Neural cell (in vitro differentiated cells): ENCODE results near the gene CRNKL1. TPM values are rescaled to one million over a fixed set of nuclear protein-coding genes. Genes with fewer than 3 reads are reported as not detected.

ENCODE experiments used
- H2AFZ ChIP-seq: fragments of 200-600, 300-800 bp; sonication (generic), shearing (Covaris generic); 2 replicates; pipeline ENCODE4 v1.6.0; 2014; ENCODE audit warnings: low read depth, mild to moderate bottlenecking, antibody characterized with exemption, low read length, moderate library complexity
- H3F3A ChIP-seq: fragments of 200-600 bp; shearing (Covaris generic); 2 replicates; pipeline ENCODE4 v1.6.1; 2016; ENCODE audit warnings: mild to moderate bottlenecking, moderate library complexity, mixed read lengths, antibody characterized with exemption, low read length; ENCODE audit not compliant: insufficient read depth, poor library complexity, severe bottlenecking
- H3K27ac ChIP-seq: fragments of 200-600, 300-800 bp; sonication (generic), shearing (Covaris generic); 2 replicates; pipeline ENCODE4 v1.5.1; 2014; ENCODE audit warnings: mild to moderate bottlenecking, low read length, moderate library complexity
- H3K27me3 ChIP-seq: fragments of 300-800, 200-600 bp; sonication (generic), shearing (Covaris generic); 2 replicates; pipeline ENCODE4 v1.6.0; 2014; ENCODE audit warnings: mild to moderate bottlenecking, low read depth, low read length, moderate library complexity; ENCODE audit not compliant: insufficient read depth
- H3K36me3 ChIP-seq: fragments of 300-800, 200-600 bp; sonication (generic), shearing (Covaris generic); 2 replicates; pipeline ENCODE4 v1.5.1; 2014; ENCODE audit warnings: mild to moderate bottlenecking, antibody characterized with exemption, low read length, moderate library complexity; ENCODE audit not compliant: insufficient read depth
- H3K4me2 ChIP-seq: fragments of 300-800, 200-600 bp; sonication (generic), shearing (Covaris generic); 2 replicates; pipeline ENCODE4 v1.6.0; 2014; ENCODE audit warnings: mild to moderate bottlenecking, low read length
- H3K4me3 ChIP-seq: fragments of 300-800, 200-600 bp; sonication (generic), shearing (Covaris generic); 2 replicates; pipeline ENCODE4 v1.5.1; 2014; ENCODE audit warnings: mild to moderate bottlenecking, low read length, moderate library complexity
- H3K79me2 ChIP-seq: fragments of 200-600 bp; shearing (Covaris generic); replicated peaks from 2 replicates; pipeline ENCODE4 v1.6.0; 2014; ENCODE audit warnings: mild to moderate bottlenecking, low read length, moderate library complexity; ENCODE audit not compliant: insufficient read depth
- H3K9ac ChIP-seq: fragments of 300-800, 200-600 bp; sonication (generic), shearing (Covaris generic); 2 replicates; pipeline ENCODE4 v1.6.1; 2016; ENCODE audit warnings: mild to moderate bottlenecking, low read length, mixed read lengths
- H3K9me2 ChIP-seq: fragments of 200-600 bp; shearing (Covaris generic); 2 replicates; pipeline ENCODE4 v1.6.1; 2016; ENCODE audit warnings: mild to moderate bottlenecking, low read length, mixed read lengths; ENCODE audit not compliant: insufficient read depth
- H3K9me3 ChIP-seq: fragments of 200-600, 300-800 bp; sonication (generic), shearing (Covaris generic); 2 replicates; pipeline ENCODE4 v1.6.1; 2016; ENCODE audit warnings: mild to moderate bottlenecking, mixed run types, low read length, moderate library complexity, mixed read lengths
- H4K20me1 ChIP-seq: fragments of 200-600 bp; shearing (Covaris generic); 2 replicates; pipeline ENCODE4 v1.6.1; 2016; ENCODE audit warnings: mild to moderate bottlenecking, mixed run types; ENCODE audit not compliant: insufficient read depth
- CTCF ChIP-seq: fragments of 450-650 bp; IDR thresholded peaks from 2 replicates; pipeline ENCODE4 v1.5.1; 2014; ENCODE audit warnings: antibody characterized with exemption, mild to moderate bottlenecking, moderate library complexity; ENCODE audit not compliant: poor library complexity, severe bottlenecking
- EP300 ChIP-seq: fragments of 450-650 bp; conservative IDR thresholded peaks from 2 replicates; pipeline ENCODE4 v1.6.1; 2014; ENCODE audit warnings: antibody characterized with exemption, mild to moderate bottlenecking, moderate library complexity; ENCODE audit not compliant: poor library complexity, severe bottlenecking
- EZH2 ChIP-seq: fragments of 200-600, 300-800 bp; shearing (Covaris generic), sonication (generic); IDR thresholded peaks from 2 replicates; pipeline ENCODE4 v1.6.1; 2014; ENCODE audit warnings: antibody characterized with exemption, low read length, borderline replicate concordance, mild to moderate bottlenecking; ENCODE audit not compliant: insufficient read depth, poor library complexity, severe bottlenecking
- MXI1 ChIP-seq: fragments of 450-650 bp; conservative IDR thresholded peaks from 2 replicates; pipeline ENCODE4 v1.6.1; 2014; ENCODE audit warnings: antibody characterized with exemption, mild to moderate bottlenecking; ENCODE audit not compliant: poor library complexity, severe bottlenecking
- POLR2AphosphoS5 ChIP-seq: IDR thresholded peaks from 2 replicates; pipeline ENCODE4 v1.6.1; 2012
- RAD21 ChIP-seq: fragments of 450-650 bp; conservative IDR thresholded peaks from 2 replicates; pipeline ENCODE4 v1.6.1; 2014; ENCODE audit warnings: antibody characterized with exemption, mild to moderate bottlenecking, moderate library complexity
- REST ChIP-seq: IDR thresholded peaks from 2 replicates; pipeline ENCODE4 v1.6.1; 2012; ENCODE audit warnings: borderline replicate concordance
- SMC3 ChIP-seq: fragments of 450-650 bp; conservative IDR thresholded peaks from 2 replicates; pipeline ENCODE4 v1.6.1; 2014; ENCODE audit warnings: antibody characterized with exemption, mild to moderate bottlenecking, moderate library complexity; ENCODE audit not compliant: poor library complexity
- TAF1 ChIP-seq: IDR thresholded peaks from 2 replicates; pipeline ENCODE4 v1.6.1; 2012; ENCODE audit warnings: low read depth
- polyA plus RNA-seq: library from polyadenylated mRNA; depleted of rRNA; stranded (reverse); fragments of >200 nt; gene quantifications from 2 replicates; pipeline ENCODE4 v1.2.3, GENCODE V29; 2014

CRNKL1 gene
- polyA plus RNA-seq, 1 donor from 2014 or later, result 27.0 TPM

GRCh38 chr20:19998990-19999705 lies 53.1 kb downstream of the CRNKL1 start:
- Histone ChIP-seq H3F3A (no peaks in the 10 kb centered on the region), H3K27ac (no peak overlapping the region), H3K9me2 (no peaks in the 10 kb centered on the region), H3K79me2 (no peaks in the 10 kb centered on the region), H3K27me3 (no peaks in the 10 kb centered on the region), H3K36me3 (no peaks in the 10 kb centered on the region), H2AFZ (no peak overlapping the region), H3K4me3 (no peak overlapping the region), H4K20me1 (no peaks in the 10 kb centered on the region), H3K9me3 (no peaks in the 10 kb centered on the region), H3K9ac (no peak overlapping the region), H3K4me2 (no peak overlapping the region)
- no peak for TF ChIP-seq SMC3
- TF ChIP-seq TAF1, result no peak

GRCh38 chr20:19996917-19997316 lies 55.3 kb downstream of the CRNKL1 start:
- no peaks in the 10 kb centered on the region for H3F3A ChIP-seq
- no peaks in the 10 kb centered on the region for H3K9me3 ChIP-seq
- TF ChIP-seq POLR2AphosphoS5, result no peak
- no peak for TF ChIP-seq SMC3
- TF ChIP-seq EP300, result no peak
- TF ChIP-seq CTCF, result no peak
- no peak for TF ChIP-seq MXI1
- TF ChIP-seq REST, result no peak
- no peak for TF ChIP-seq TAF1
- TF ChIP-seq RAD21, result no peak
- no peak for TF ChIP-seq EZH2
- no peak overlapping the region for H3K4me3 ChIP-seq
- no peak overlapping the region for H2AFZ ChIP-seq
- H3K79me2 ChIP-seq, result no peaks in the 10 kb centered on the region
- H3K36me3 ChIP-seq, result no peaks in the 10 kb centered on the region
- no peak overlapping the region for H3K9ac ChIP-seq
- H3K9me2 ChIP-seq, result no peaks in the 10 kb centered on the region
- no peak overlapping the region for H3K4me2 ChIP-seq
- H3K27me3 ChIP-seq, result no peaks in the 10 kb centered on the region
- no peaks in the 10 kb centered on the region for H4K20me1 ChIP-seq
- H3K27ac ChIP-seq, result no peak overlapping the region
